Transverse colon (tissue), 4 donors: ENCODE measurements around the gene LYPD6. TPM values are rescaled to one million over a fixed set of nuclear protein-coding genes. Genes with fewer than 3 reads are reported as not detected.

ENCODE experiments used
- DNase-seq: peaks from one replicate; pipeline ENCODE4 v3.0.0-alpha.2; 2019
- H3K27ac ChIP-seq, 4 donors: fragments of 200-600 bp; sonication (generic); 2 replicates each; pipeline ENCODE4 v1.5.1; 2016 to 2018; ENCODE audit warnings: inconsistent platforms in 4 of 4
- H3K27me3 ChIP-seq: fragments of 200-600 bp; sonication (generic); 2 replicates; pipeline ENCODE4 v1.5.1; 2017; ENCODE audit warnings: inconsistent platforms
- H3K36me3 ChIP-seq, 4 donors: fragments of 200-600 bp; sonication (generic); 2 replicates each; pipeline ENCODE4 v1.5.1; 2017 to 2019; ENCODE audit warnings: inconsistent platforms in 4 of 4
- H3K4me1 ChIP-seq, 4 donors: fragments of 200-600 bp; sonication (generic); 2 replicates each; pipeline ENCODE4 v1.5.1; 2017 to 2020; ENCODE audit warnings: inconsistent platforms in 4 of 4
- H3K4me3 ChIP-seq, 4 donors: fragments of 200-600 bp; sonication (generic); 1 replicate in 1 of 4; 2 replicates in 3 of 4; pipeline versions ENCODE4 v1.5.1 to v1.6.1; 2017 to 2019; ENCODE audit warnings: inconsistent platforms in 4 of 4
- H3K9me3 ChIP-seq, 2 donors: fragments of 200-600 bp; sonication (generic); 2 replicates each; pipeline ENCODE4 v1.5.1; 2017 to 2019; ENCODE audit warnings: inconsistent platforms in 2 of 2
- EP300 ChIP-seq: sonication (generic); formaldehyde crosslinking; IDR thresholded peaks from one replicate; pipeline ENCODE4 v1.6.1; 2017; ENCODE audit warnings: antibody characterized with exemption, low read depth
- POLR2A ChIP-seq: fragments of 450-650 bp; IDR thresholded peaks from one replicate; pipeline ENCODE4 v1.6.1; 2016; ENCODE audit warnings: antibody characterized with exemption, mild to moderate bottlenecking, moderate library complexity
- POLR2AphosphoS5 ChIP-seq, 3 donors: sonication (generic); formaldehyde crosslinking; IDR thresholded peaks; one replicate each; pipeline ENCODE4 v1.6.1; 2016; ENCODE audit warnings: antibody characterized with exemption in 3 of 3
- WGBS, 2 donors: methylation state at CpG; one replicate each; pipeline ENCODE4 v1.1.5; 2018; ENCODE audit warnings: low coverage in 1 of 2; 5-methylcytosine and 5-hydroxymethylcytosine counted together
- in situ Hi-C, 4 donors: fragments of 200-750 bp; cut with MboI; loops; one replicate each; pipeline versions ENCODE4 v1.15.0 to v1.15.1; 2017; ENCODE audit warnings: low sequenced_read_pairs in 3 of 4, low pct_ligation_motif_present in 1 of 4, low pct_unique_long_range_greater_than_20kb in 1 of 4
- intact Hi-C: fragments of 100-400 bp; cut with DNase I; formaldehyde crosslinking; loops from one replicate; pipeline ENCODE4 v1.15.1; 2023; ENCODE audit warnings: low total_unique reads
- total RNA-seq, 4 donors: library from RNA; depleted of rRNA; stranded (reverse); fragments of >200 nt; gene quantifications; one replicate each; pipeline ENCODE4 v1.1.0, GENCODE V29; 2016
- TF ChIP-seq, protein P1 (sequence below), 5 experiments: fragments of 200-600 bp in 3 of 5; fragments of 450-650 bp in 2 of 5; sonication (generic) in 3 of 5; IDR thresholded peaks; 1 replicate in 2 of 5; 2 replicates in 3 of 5; pipeline ENCODE4 v1.5.1; 2016 to 2017; ENCODE audit warnings: antibody characterized with exemption in 5 of 5, inconsistent platforms in 3 of 5, mild to moderate bottlenecking in 2 of 5, moderate library complexity in 1 of 5

LYPD6 gene
- total RNA-seq, 4 donors from 2014 or later, result 1.3 to 12.3 (median 2.6) TPM

DNA sequence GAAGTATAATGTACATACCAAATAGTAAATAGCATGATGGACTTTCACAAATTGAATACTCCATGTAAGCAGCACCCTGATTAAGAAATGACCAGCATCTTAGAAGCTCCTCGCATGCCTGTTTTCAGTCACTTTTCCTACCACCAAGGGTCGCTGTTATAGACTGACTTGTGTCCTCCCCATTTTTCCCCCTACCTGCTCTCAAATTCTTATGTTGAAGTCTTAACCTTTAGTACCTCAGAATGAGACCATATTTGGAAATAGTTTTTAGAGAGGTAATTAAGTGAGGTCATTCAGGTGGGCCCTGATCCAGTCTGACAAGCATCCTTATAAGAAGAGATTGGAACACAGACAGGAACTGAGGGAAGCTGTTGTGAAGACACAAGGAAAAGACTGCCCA lies 125.9 kb downstream of the LYPD6 start:
- Histone ChIP-seq H3K4me3 (no peak overlapping the region), H3K27ac (no peak overlapping the region), H3K9me3 (peaks cover 0 to 7% of the 10 kb centered on the region in 2 donors), H3K36me3 (no peaks in the 10 kb centered on the region), H3K4me1 (no peaks in the 10 kb centered on the region), H3K27me3 (no peaks in the 10 kb centered on the region)
- WGBS, 2 donors, result 88 to 89% methylated on average over 2 of the region's 2 CpGs
- DNase-seq, result no peak
- in situ Hi-C loops (no loop called here), intact Hi-C loops (no loop called here)
- TF ChIP-seq, protein P1, sequence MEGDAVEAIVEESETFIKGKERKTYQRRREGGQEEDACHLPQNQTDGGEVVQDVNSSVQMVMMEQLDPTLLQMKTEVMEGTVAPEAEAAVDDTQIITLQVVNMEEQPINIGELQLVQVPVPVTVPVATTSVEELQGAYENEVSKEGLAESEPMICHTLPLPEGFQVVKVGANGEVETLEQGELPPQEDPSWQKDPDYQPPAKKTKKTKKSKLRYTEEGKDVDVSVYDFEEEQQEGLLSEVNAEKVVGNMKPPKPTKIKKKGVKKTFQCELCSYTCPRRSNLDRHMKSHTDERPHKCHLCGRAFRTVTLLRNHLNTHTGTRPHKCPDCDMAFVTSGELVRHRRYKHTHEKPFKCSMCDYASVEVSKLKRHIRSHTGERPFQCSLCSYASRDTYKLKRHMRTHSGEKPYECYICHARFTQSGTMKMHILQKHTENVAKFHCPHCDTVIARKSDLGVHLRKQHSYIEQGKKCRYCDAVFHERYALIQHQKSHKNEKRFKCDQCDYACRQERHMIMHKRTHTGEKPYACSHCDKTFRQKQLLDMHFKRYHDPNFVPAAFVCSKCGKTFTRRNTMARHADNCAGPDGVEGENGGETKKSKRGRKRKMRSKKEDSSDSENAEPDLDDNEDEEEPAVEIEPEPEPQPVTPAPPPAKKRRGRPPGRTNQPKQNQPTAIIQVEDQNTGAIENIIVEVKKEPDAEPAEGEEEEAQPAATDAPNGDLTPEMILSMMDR (IDR thresholded peaks at IDR 0.05), result no peak
- TF ChIP-seq EP300 (no peak), POLR2A (no peak), POLR2AphosphoS5 (IDR thresholded peaks at IDR 0.05) (no peak)

DNA sequence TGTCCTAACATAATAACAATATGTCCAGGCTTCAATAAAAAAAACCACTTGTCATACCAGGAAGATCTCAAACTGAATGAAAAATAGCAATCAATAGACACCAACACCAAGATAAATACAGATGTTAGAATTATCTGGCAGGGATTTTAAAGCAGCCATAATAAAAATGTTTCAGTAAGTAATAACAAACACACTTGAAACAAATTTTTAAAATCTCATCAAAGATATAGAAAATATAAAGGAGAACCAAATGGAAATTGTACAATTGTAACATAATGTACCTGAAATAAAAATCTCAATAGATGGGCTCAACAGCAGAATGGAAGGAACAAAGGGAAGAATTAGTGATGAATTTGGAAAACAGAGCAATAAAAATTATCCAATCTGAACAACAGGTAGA lies 128.1 kb downstream of the LYPD6 start:
- no peak for DNase-seq
- Histone ChIP-seq H3K9me3 (peaks cover 3 to 17% of the 10 kb centered on the region in 2 donors), H3K4me1 (no peaks in the 10 kb centered on the region), H3K4me3 (no peak overlapping the region), H3K36me3 (peaks cover 0 to 2% (median 0%) of the 10 kb centered on the region in 4 donors), H3K27ac (no peak overlapping the region), H3K27me3 (no peaks in the 10 kb centered on the region)
- intact Hi-C loops (no loop called here), in situ Hi-C loops (no loop called here)
- TF ChIP-seq POLR2A (no peak), EP300 (no peak), POLR2AphosphoS5 (IDR thresholded peaks at IDR 0.05) (no peak)
- TF ChIP-seq, protein P1 (IDR thresholded peaks at IDR 0.05), result no peak

DNA sequence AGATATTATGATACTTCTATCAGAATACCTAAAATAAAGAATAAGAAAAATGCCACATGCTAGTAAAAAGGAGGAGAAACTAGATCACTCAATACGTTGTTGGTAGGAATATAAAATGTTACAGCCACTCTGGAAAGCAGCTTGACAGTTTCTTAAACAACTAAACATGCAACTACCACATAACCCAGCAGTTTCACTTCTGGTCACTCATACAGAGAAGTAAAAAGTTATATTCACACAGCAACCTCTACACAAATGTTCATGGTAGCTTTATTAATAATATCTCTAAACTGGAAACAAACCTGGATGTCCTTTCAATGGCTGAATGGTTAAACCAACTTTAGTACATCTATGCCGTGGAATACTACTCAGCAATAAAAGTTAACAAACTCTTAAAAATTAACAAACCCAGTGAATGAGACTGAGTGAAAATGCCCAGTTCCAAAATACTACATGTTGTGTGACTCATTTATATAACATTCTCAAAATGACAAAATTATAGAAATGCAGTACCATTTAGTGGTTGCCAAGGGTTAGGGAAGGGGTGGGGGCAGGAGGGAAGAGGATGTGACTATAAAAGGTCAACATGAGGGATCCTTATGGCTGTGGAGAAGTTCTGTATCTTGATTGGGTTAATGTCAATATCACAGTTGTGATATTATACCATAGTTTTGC lies 133.1 kb downstream of the LYPD6 start:
- Histone ChIP-seq H3K27me3 (no peaks in the 10 kb centered on the region), H3K36me3 (peaks cover 0 to 2% (median 0%) of the 10 kb centered on the region in 4 donors), H3K9me3 (peaks cover 3 to 17% of the 10 kb centered on the region in 2 donors), H3K4me3 (no peak overlapping the region), H3K4me1 (no peaks in the 10 kb centered on the region), H3K27ac (no peak overlapping the region)
- in situ Hi-C loops (no loop called here), intact Hi-C loops (no loop called here)
- no peak for TF ChIP-seq EP300
- TF ChIP-seq POLR2AphosphoS5 (IDR thresholded peaks at IDR 0.05), result no peak
- TF ChIP-seq POLR2A, result no peak
- TF ChIP-seq, protein P1 (IDR thresholded peaks at IDR 0.05), result no peak
- WGBS, 2 donors, result 31 to 32% methylated on average over 2 of the region's 2 CpGs
- no peak for DNase-seq

DNA sequence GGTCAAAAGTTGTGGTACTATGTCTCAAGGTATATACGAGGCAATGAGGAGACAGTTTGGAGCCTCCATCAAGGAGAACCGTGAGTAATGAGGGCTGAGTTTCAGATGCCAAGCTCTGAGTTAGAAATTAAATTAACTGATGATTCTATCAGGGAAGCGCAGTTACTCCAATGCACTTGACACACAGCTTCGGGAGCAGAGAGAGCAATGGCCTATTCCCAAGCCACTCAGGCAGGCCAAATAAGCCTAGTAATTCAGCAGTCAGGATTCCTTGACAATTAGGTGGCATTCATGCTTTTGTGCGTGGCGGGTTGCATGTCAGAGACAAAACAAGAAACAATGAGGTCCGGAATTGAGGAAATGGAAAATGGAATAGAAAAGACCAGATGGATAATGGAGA lies 134.0 kb downstream of the LYPD6 start:
- DNase-seq, result no peak
- no peak overlapping the region for H3K4me3 ChIP-seq
- H3K36me3 ChIP-seq, result peaks cover 0 to 2% (median 0%) of the 10 kb centered on the region in 4 donors
- H3K27me3 ChIP-seq, result no peaks in the 10 kb centered on the region
- H3K9me3 ChIP-seq, result peaks cover 3 to 17% of the 10 kb centered on the region in 2 donors
- WGBS, 2 donors, result 91 to 98% methylated on average over 4 to 7 of the region's 7 CpGs
- in situ Hi-C loops (no loop called here), intact Hi-C loops (no loop called here)
- H3K27ac ChIP-seq, result no peak overlapping the region
- no peak for TF ChIP-seq EP300
- TF ChIP-seq POLR2AphosphoS5 (IDR thresholded peaks at IDR 0.05), result no peak
- TF ChIP-seq, protein P1 (IDR thresholded peaks at IDR 0.05), result no peak
- TF ChIP-seq POLR2A, result no peak
- no peaks in the 10 kb centered on the region for H3K4me1 ChIP-seq
